HepG2 (cell line): ENCODE results near the gene MXRA8. TPM values are rescaled to one million over a fixed set of nuclear protein-coding genes. Genes with fewer than 3 reads are reported as not detected.

Experiments
- EEA1 ChIP-seq: sonication (generic); formaldehyde crosslinking; IDR thresholded peaks from 2 replicates; pipeline ENCODE4 v1.5.1; 2020; ENCODE audit warnings: mild to moderate bottlenecking, missing genetic modification reagents, borderline replicate concordance
- GATAD2A ChIP-seq: IDR thresholded peaks from 2 replicates; pipeline ENCODE4 v1.6.1; 2016
- HNRNPLL ChIP-seq: fragments of 200-400 bp; formaldehyde crosslinking; IDR thresholded peaks from 2 replicates; pipeline ENCODE4 v1.6.1; 2017; ENCODE audit warnings: mild to moderate bottlenecking, low read depth, low read length; ENCODE audit not compliant: poor library complexity, severe bottlenecking
- MED8 ChIP-seq: sonication (generic); formaldehyde crosslinking; IDR thresholded peaks from 2 replicates; pipeline ENCODE4 v1.8.1; 2023; ENCODE audit warnings: mild to moderate bottlenecking, missing genetic modification reagents; ENCODE audit not compliant: insufficient replicate concordance
- MEIS2 ChIP-seq: sonication (generic); formaldehyde crosslinking; IDR thresholded peaks from 2 replicates; pipeline ENCODE4 v1.9.0; 2021; ENCODE audit warnings: mild to moderate bottlenecking, missing genetic modification reagents
- NR3C1 ChIP-seq: sonication (generic); formaldehyde crosslinking; IDR thresholded peaks from 2 replicates; pipeline ENCODE4 v1.4.0; 2020; ENCODE audit warnings: missing genetic modification reagents
- RFX3 ChIP-seq: IDR thresholded peaks from 2 replicates; pipeline ENCODE4 v1.6.1; 2016; ENCODE audit warnings: missing biosample characterization, missing genetic modification reagents
- SCMH1 ChIP-seq: sonication (generic); formaldehyde crosslinking; IDR thresholded peaks from 2 replicates; pipeline ENCODE4 v1.9.0; 2021; ENCODE audit warnings: missing genetic modification reagents, mild to moderate bottlenecking, borderline replicate concordance
- SNRNP70 ChIP-seq: fragments of 200-400 bp; formaldehyde crosslinking; IDR thresholded peaks from 2 replicates; pipeline ENCODE4 v1.6.1; 2017; ENCODE audit warnings: mild to moderate bottlenecking, low read depth, low read length, moderate library complexity
- SP2 ChIP-seq: sonication (generic); formaldehyde crosslinking; IDR thresholded peaks from 2 replicates; pipeline ENCODE4 v1.5.1; 2020; ENCODE audit warnings: mild to moderate bottlenecking, missing genetic modification reagents
- SSRP1 ChIP-seq: IDR thresholded peaks from 2 replicates; pipeline ENCODE4 v1.6.1; 2016; ENCODE audit warnings: control low read depth
- ZBTB42 ChIP-seq: sonication (generic); formaldehyde crosslinking; IDR thresholded peaks from 2 replicates; pipeline ENCODE4 v1.5.0; 2020; ENCODE audit warnings: mild to moderate bottlenecking, missing genetic modification reagents
- ZFP62 ChIP-seq: sonication (generic); formaldehyde crosslinking; IDR thresholded peaks from 2 replicates; pipeline ENCODE4 v1.4.0; 2020; ENCODE audit warnings: missing genetic modification reagents
- ZKSCAN1 ChIP-seq: fragments of 150-350 bp; IDR thresholded peaks from 2 replicates; pipeline ENCODE4 v1.6.1; 2014; ENCODE audit warnings: low read length
- ZNF124 ChIP-seq: sonication (generic); formaldehyde crosslinking; IDR thresholded peaks from 2 replicates; pipeline ENCODE4 v1.4.0; 2020; ENCODE audit warnings: missing genetic modification reagents
- ZNF225 ChIP-seq: sonication (generic); formaldehyde crosslinking; IDR thresholded peaks from 2 replicates; pipeline ENCODE4 v1.4.0; 2020; ENCODE audit warnings: mild to moderate bottlenecking, missing genetic modification reagents
- ZNF253 ChIP-seq: sonication (generic); formaldehyde crosslinking; IDR thresholded peaks from 2 replicates; pipeline ENCODE4 v1.8.0; 2022; ENCODE audit warnings: mild to moderate bottlenecking, missing genetic modification reagents, borderline replicate concordance
- ZNF292 ChIP-seq: sonication (generic); formaldehyde crosslinking; IDR thresholded peaks from 2 replicates; pipeline ENCODE4 v1.8.1; 2022; ENCODE audit warnings: mild to moderate bottlenecking, low read depth, missing genetic modification reagents, borderline replicate concordance
- ZNF329 ChIP-seq: sonication (generic); formaldehyde crosslinking; IDR thresholded peaks from 2 replicates; pipeline ENCODE4 v1.9.0; 2021; ENCODE audit warnings: low read depth, mild to moderate bottlenecking, missing genetic modification reagents
- ZNF549 ChIP-seq: sonication (generic); formaldehyde crosslinking; IDR thresholded peaks from 2 replicates; pipeline ENCODE4 v1.5.0; 2020; ENCODE audit warnings: missing genetic modification reagents
- ZNF619 ChIP-seq: sonication (generic); formaldehyde crosslinking; IDR thresholded peaks from 2 replicates; pipeline ENCODE4 v1.4.0; 2020; ENCODE audit warnings: mild to moderate bottlenecking, missing genetic modification reagents
- ZNF773 ChIP-seq: sonication (generic); formaldehyde crosslinking; IDR thresholded peaks from 2 replicates; pipeline ENCODE4 v1.4.0; 2020; ENCODE audit warnings: missing genetic modification reagents, borderline replicate concordance
- polyA plus RNA-seq, 8 experiments: library from polyadenylated mRNA; depleted of rRNA in 3 of 8; stranded (reverse) in 7 of 8; unstranded in 1 of 8; fragments of >200 nt; fragmentation: Illumina TruSeq in 4 of 8; extraction: Trizol in 4 of 8; gene quantifications; 2 replicates each; pipeline versions ENCODE4 v1.2.1 to v1.2.3, GENCODE V29; 2011 to 2016; ENCODE audit warnings: low read depth in 4 of 8, missing spikeins in 1 of 8, mixed read lengths in 1 of 8; ENCODE audit not compliant: insufficient read depth in 1 of 8
- total RNA-seq, 5 experiments: library from RNA; depleted of rRNA; stranded (reverse); fragments of >200 nt; fragmentation: Illumina TruSeq; extraction: Trizol; gene quantifications; 2 replicates each; pipeline ENCODE4 v1.2.3, GENCODE V29; 2016; ENCODE audit warnings: low read depth in 1 of 5
- TF ChIP-seq, protein P1 (sequence below): sonication (generic); formaldehyde crosslinking; IDR thresholded peaks from 2 replicates; pipeline ENCODE4 v1.5.0; 2020; ENCODE audit warnings: missing genetic modification reagents
- TF ChIP-seq, protein P2 (sequence below): sonication (generic); formaldehyde crosslinking; IDR thresholded peaks from 2 replicates; pipeline ENCODE4 v1.5.1; 2020; ENCODE audit warnings: missing genetic modification reagents, mild to moderate bottlenecking, borderline replicate concordance
- TF ChIP-seq, protein P3 (sequence below): sonication (generic); formaldehyde crosslinking; IDR thresholded peaks from 2 replicates; pipeline ENCODE4 v1.9.0; 2022; ENCODE audit warnings: missing genetic modification reagents, mild to moderate bottlenecking, borderline replicate concordance
- TF ChIP-seq, protein P4 (sequence below): sonication (generic); formaldehyde crosslinking; IDR thresholded peaks from 2 replicates; pipeline ENCODE4 v1.5.1; 2020; ENCODE audit warnings: mild to moderate bottlenecking, missing genetic modification reagents, borderline replicate concordance

The MXRA8 gene
- total and polyA plus RNA-seq, 2 of the 13 experiments (the other 11 are each of a cell fraction or from before 2014, with no cell fraction given), result 19.8 to 44.8 TPM

DNA sequence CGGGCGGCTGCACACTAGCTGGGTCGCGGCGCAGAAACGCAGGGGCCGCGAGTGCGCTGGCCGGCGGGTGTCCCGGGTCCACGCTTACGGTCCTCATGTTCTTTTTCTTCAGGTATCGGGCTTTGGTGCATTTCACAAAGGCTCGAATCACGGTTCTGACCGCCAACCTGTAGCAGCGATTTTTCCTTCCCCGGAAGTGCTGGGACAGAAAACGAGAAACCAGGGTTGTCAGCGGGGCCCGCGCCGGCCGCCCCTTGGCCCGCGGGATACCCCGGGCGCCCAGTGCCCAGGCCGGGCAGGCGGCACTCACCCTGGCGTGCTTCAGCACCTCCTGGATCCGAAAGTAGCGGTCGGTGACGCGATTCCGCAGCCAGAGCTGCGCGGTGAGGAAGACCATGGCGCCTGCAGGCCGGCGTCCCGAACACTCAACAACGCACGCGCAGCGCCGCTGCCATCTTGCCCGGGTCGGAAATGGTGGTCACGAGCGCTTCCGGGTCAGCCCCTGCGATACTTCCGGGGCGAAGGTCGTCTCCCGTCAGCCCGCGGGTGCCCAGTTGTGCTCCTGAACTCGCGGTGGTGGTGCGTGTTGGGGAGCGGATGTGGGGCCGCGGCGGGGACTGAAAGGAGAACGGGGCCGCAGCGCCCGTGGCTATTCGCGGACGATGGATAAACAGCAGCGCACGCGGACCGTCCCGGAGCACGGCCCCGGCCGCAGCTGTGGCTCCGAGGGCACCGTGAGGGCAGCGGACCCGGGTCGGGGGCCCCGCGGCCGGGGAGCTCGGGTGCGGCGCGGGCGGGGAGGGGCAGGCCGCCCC, 48.7 kb upstream of the MXRA8 start, which contains the start of gene MRPL20 (continued):
- no peak for TF ChIP-seq SCMH1 (CRISPR knock-in tag)
- no peak for TF ChIP-seq ZNF329
- TF ChIP-seq MEIS2 (CRISPR knock-in tag), result no peak; the same call in none of the 2 replicates
- no peak for TF ChIP-seq NR3C1 (CRISPR knock-in tag)
- TF ChIP-seq SNRNP70, result no peak
- peak; percentile 97 for TF ChIP-seq MED8 (CRISPR knock-in tag)
- peak; percentile 76; the same call in 1 of the 2 replicates for TF ChIP-seq ZBTB42 (CRISPR knock-in tag)
- TF ChIP-seq ZNF619 (CRISPR knock-in tag), result peak; percentile 83; the same call in 1 of the 2 replicates
- TF ChIP-seq ZNF124 (CRISPR knock-in tag), result peak; percentile 92
- TF ChIP-seq ZKSCAN1, result no peak
- TF ChIP-seq, protein P1, sequence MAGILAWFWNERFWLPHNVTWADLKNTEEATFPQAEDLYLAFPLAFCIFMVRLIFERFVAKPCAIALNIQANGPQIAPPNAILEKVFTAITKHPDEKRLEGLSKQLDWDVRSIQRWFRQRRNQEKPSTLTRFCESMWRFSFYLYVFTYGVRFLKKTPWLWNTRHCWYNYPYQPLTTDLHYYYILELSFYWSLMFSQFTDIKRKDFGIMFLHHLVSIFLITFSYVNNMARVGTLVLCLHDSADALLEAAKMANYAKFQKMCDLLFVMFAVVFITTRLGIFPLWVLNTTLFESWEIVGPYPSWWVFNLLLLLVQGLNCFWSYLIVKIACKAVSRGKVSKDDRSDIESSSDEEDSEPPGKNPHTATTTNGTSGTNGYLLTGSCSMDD (CRISPR knock-in tag), result no peak
- TF ChIP-seq ZNF253 (CRISPR knock-in tag), result no peak
- TF ChIP-seq SP2 (CRISPR knock-in tag), result peak; percentile 71
- TF ChIP-seq, protein P2, sequence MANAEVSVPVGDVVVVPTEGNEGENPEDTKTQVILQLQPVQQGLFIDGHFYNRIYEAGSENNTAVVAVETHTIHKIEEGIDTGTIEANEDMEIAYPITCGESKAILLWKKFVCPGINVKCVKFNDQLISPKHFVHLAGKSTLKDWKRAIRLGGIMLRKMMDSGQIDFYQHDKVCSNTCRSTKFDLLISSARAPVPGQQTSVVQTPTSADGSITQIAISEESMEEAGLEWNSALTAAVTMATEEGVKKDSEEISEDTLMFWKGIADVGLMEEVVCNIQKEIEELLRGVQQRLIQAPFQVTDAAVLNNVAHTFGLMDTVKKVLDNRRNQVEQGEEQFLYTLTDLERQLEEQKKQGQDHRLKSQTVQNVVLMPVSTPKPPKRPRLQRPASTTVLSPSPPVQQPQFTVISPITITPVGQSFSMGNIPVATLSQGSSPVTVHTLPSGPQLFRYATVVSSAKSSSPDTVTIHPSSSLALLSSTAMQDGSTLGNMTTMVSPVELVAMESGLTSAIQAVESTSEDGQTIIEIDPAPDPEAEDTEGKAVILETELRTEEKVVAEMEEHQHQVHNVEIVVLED (CRISPR knock-in tag), result peak; percentile 88
- TF ChIP-seq, protein P3, sequence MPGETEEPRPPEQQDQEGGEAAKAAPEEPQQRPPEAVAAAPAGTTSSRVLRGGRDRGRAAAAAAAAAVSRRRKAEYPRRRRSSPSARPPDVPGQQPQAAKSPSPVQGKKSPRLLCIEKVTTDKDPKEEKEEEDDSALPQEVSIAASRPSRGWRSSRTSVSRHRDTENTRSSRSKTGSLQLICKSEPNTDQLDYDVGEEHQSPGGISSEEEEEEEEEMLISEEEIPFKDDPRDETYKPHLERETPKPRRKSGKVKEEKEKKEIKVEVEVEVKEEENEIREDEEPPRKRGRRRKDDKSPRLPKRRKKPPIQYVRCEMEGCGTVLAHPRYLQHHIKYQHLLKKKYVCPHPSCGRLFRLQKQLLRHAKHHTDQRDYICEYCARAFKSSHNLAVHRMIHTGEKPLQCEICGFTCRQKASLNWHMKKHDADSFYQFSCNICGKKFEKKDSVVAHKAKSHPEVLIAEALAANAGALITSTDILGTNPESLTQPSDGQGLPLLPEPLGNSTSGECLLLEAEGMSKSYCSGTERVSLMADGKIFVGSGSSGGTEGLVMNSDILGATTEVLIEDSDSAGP (CRISPR knock-in tag), result peak; percentile 73
- TF ChIP-seq, protein P4, sequence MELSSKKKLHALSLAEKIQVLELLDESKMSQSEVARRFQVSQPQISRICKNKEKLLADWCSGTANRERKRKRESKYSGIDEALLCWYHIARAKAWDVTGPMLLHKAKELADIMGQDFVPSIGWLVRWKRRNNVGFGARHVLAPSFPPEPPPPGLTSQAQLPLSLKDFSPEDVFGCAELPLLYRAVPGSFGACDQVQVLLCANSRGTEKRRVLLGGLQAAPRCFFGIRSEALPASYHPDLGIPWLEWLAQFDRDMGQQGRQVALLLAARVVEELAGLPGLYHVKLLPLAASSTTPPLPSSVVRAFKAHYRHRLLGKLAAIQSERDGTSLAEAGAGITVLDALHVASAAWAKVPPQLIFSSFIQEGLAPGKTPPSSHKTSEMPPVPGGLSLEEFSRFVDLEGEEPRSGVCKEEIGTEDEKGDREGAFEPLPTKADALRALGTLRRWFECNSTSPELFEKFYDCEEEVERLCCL (CRISPR knock-in tag), result no peak
- TF ChIP-seq ZNF225 (CRISPR knock-in tag), result peak; percentile 66; the same call in 1 of the 2 replicates
- peak; percentile 65 for TF ChIP-seq HNRNPLL
- TF ChIP-seq ZFP62 (CRISPR knock-in tag), result no peak
- peak; percentile 22; the same call in 1 of the 2 replicates for TF ChIP-seq RFX3 (CRISPR knock-in tag)
- peak; percentile 81 for TF ChIP-seq EEA1 (CRISPR knock-in tag)
- TF ChIP-seq SSRP1, result no peak
- no peak; the same call in 1 of the 2 replicates for TF ChIP-seq ZNF773 (CRISPR knock-in tag)
- no peak for TF ChIP-seq ZNF292 (CRISPR knock-in tag)
- TF ChIP-seq ZNF549 (CRISPR knock-in tag), result no peak
- peak; percentile 69 for TF ChIP-seq GATAD2A (CRISPR knock-in tag)
